IPS-20b (cell line): ENCODE results near the gene CHPF2.

Source experiments
- H3K27ac ChIP-seq: one replicate; pipeline ENCODE4 v1.5.1; 2013; ENCODE audit warnings: low read length
- H3K27me3 ChIP-seq: 2 replicates; pipeline ENCODE4 v1.6.1; 2013; ENCODE audit warnings: mild to moderate bottlenecking, low read length, inconsistent platforms; ENCODE audit not compliant: insufficient read depth
- H3K36me3 ChIP-seq: 2 replicates; pipeline ENCODE4 v1.6.1; 2013; ENCODE audit warnings: low read depth, mild to moderate bottlenecking, inconsistent platforms, low read length, moderate library complexity; ENCODE audit not compliant: insufficient read depth
- H3K4me1 ChIP-seq: 2 replicates; pipeline ENCODE4 v1.6.1; 2013; ENCODE audit warnings: mild to moderate bottlenecking, control low read depth, inconsistent platforms, low read length, moderate library complexity; ENCODE audit not compliant: insufficient read depth
- H3K4me3 ChIP-seq: 2 replicates; pipeline ENCODE4 v1.5.1; 2013; ENCODE audit warnings: mild to moderate bottlenecking, low read length, inconsistent platforms
- H3K9ac ChIP-seq: 2 replicates; pipeline ENCODE4 v1.6.1; 2013; ENCODE audit warnings: low read depth, mild to moderate bottlenecking, inconsistent platforms, low read length, moderate library complexity
- H3K9me3 ChIP-seq: 2 replicates; pipeline ENCODE4 v1.6.1; 2013; ENCODE audit warnings: mild to moderate bottlenecking, low read depth, low read length, inconsistent platforms; ENCODE audit not compliant: insufficient read depth

Gene CHPF2

DNA sequence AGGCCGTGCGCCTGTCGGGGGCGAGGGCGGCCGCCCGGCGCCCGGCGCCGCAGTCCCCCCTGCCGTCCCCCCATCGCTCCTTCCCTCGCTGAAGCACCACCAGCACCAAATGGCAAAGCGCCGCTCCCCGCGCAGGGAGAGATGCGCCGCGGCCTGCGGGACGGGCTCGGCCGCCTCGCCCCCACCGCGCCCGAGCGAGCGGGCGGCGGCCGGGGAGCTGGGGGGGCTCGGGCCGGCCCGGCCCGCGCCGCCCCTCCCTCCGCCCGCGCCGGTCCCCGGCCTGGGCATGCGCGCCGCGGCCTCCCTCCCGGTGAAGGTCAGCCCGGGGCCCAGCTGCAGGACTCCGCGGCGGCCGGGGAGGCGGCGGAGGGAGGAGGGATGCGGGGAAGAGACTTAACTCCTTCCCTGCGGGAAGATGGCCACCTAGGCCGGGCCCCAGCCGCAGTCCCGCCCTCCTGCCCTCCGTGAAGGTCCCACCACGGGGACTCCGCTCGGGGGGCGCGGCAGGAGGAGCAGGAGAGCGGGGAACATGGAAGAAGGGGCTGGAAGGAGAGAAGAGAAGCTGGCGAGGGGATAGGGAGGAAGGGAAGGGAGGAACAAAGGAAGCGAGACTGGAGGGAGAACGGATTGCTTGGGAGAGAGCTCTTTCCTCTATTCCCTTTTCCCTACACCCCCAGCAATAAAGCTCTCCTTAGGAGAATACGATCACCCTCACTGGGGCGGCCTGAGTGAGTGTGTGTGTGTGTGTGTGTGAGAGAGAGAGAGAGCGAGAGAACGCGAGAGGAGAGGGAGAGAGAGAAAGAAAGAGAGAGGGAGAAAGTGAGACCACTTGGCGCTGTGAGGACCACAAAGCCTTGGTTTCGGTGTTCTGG is 19.6 kb downstream of the CHPF2 start:
- Histone ChIP-seq H3K4me1 (peaks cover 22% of the 10 kb centered on the region), H3K9ac (peak overlapping the region; percentile 83), H3K27ac (peak overlapping the region; percentile 76), H3K36me3 (no peaks in the 10 kb centered on the region), H3K4me3 (peak overlapping the region; percentile 85), H3K9me3 (no peaks in the 10 kb centered on the region), H3K27me3 (peaks cover 87% of the 10 kb centered on the region)

DNA sequence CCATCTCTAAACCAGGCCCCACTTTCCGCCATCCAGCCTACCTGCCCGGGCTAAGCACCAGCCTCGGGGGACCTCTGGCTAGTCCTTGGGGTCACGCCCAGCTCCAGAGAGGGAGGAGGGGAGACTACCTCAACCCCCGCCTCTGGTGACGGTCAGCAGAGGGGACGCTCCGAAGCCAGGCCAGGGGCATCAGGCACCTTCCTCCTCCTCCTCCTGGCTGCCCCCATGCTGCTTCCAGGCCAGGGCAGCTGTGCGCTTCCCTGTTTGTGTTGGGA is 20.2 kb downstream of the CHPF2 start:
- H3K9ac ChIP-seq, result peak overlapping the region; percentile 83; the same call in 1 of the 2 replicates
- H3K27me3 ChIP-seq, result peaks cover 82% of the 10 kb centered on the region
- H3K4me3 ChIP-seq, result peak overlapping the region; percentile 85
- H3K9me3 ChIP-seq, result no peaks in the 10 kb centered on the region
- H3K4me1 ChIP-seq, result peaks cover 22% of the 10 kb centered on the region
- H3K36me3 ChIP-seq, result no peaks in the 10 kb centered on the region
- peak overlapping the region; percentile 76 for H3K27ac ChIP-seq

DNA sequence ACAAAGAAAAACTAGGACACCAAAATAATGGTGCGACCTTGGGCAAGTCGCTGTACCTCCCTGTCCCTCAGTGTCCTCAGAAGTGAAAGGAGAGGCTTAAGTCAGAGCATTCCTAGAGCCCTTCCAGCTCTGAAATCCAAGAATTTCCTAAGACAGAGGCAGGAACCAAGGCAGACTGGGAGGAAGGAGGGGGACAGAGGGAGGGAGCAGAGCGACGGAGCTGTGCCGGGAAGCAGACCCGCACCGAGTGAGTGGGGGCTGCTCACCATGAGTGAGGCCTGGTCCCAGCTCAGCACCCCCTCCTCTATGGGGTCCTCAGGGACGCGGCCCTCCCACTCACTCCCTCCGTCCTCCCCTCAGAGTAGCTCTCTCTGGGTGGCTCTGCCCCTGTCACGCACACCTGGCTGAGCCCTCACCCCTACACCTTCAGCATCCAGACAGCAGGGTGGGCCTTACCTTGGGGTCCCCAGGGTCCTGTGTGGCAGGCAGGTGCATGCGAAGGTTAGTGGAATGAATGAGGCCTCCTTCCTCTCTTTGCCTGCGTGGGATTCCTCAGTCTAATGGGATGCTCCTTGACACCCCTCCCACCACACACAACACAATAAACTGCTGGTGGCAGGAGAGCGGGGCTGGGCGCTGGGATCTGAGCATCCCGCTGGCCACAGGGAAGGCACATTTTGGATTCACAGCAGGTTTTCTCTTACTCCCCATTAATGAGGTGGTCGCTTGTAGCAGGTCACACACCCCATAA is 20.9 kb downstream of the CHPF2 start:
- peak overlapping the region; percentile 85 for H3K4me3 ChIP-seq
- no peak overlapping the region; the same call in 1 of the 2 replicates for H3K9ac ChIP-seq
- peaks cover 81% of the 10 kb centered on the region for H3K27me3 ChIP-seq
- H3K9me3 ChIP-seq, result no peaks in the 10 kb centered on the region
- H3K36me3 ChIP-seq, result no peaks in the 10 kb centered on the region
- no peak overlapping the region for H3K27ac ChIP-seq
- peaks cover 22% of the 10 kb centered on the region for H3K4me1 ChIP-seq

DNA sequence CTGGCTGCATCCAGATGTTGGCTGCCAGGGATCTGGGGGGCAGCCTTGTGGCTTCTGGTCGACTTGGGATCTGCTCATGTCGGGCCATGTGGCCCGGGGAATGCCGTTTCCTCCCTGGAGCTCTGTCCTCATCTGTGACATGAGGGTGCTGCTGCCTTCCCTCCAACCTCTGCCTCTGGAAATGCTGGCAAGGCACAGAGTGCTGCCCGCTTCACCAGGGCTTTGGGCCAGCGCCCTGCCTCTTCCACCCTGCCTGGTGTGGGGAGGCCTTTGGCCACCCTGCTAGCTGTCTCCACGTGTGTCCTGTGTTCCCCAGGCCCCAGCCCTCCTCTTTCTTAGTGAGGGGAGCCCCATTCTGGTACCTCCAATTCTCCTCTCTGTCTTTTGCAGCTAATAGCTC is 22.0 kb downstream of the CHPF2 start:
- Histone ChIP-seq H3K9me3 (no peaks in the 10 kb centered on the region), H3K4me1 (peaks cover 22% of the 10 kb centered on the region), H3K4me3 (no peak overlapping the region), H3K9ac (no peak overlapping the region), H3K27ac (no peak overlapping the region), H3K36me3 (no peaks in the 10 kb centered on the region), H3K27me3 (peaks cover 71% of the 10 kb centered on the region)

DNA sequence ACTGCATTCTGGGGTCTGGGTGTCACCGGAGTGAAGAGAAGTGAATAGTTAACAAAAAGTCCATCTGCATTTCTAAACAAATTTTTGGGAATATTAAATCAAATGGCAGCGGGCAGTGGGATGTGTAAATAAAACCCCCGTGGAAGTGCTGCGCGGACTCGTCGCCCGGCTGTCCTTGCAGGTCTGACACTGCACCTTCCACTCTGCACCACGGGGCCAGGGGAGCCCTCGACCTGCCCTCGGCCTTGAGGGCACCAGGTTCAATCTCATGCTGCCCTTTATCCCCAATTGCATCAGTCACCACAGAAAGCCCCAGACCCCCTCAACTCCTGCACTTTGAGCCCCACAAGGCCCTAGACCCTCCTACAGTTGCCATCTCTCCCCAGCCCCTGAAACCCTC is 22.6 kb downstream of the CHPF2 start:
- Histone ChIP-seq H3K9me3 (no peaks in the 10 kb centered on the region), H3K27me3 (peaks cover 65% of the 10 kb centered on the region)

DNA sequence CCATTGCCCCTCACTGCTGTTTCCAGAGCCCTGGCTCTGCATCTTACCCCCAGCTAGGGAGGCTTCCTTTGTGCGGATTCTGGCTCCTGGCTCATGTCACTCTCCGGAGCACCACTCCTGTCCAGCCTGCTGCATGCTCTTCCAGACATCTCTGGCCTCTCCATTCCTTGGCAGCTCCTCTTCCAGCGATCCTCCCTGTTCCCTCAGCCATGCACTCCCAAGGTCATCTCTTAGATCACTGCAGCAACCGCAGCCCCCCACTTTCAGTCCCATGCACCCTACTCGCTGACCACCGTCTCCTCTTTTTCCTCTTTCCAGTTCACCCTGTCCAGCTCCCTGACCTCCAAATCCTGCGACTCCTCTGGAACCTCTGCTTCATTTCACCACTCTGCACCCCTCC is 23.1 kb downstream of the CHPF2 start:
- Histone ChIP-seq H3K27me3 (peaks cover 60% of the 10 kb centered on the region), H3K36me3 (no peaks in the 10 kb centered on the region)

More for the DNA sequence above, 22.6 kb downstream of the CHPF2 start:
- Histone ChIP-seq H3K27ac (no peak overlapping the region), H3K4me1 (peaks cover 19% of the 10 kb centered on the region), H3K36me3 (no peaks in the 10 kb centered on the region), H3K9ac (no peak overlapping the region), H3K4me3 (no peak overlapping the region)

DNA sequence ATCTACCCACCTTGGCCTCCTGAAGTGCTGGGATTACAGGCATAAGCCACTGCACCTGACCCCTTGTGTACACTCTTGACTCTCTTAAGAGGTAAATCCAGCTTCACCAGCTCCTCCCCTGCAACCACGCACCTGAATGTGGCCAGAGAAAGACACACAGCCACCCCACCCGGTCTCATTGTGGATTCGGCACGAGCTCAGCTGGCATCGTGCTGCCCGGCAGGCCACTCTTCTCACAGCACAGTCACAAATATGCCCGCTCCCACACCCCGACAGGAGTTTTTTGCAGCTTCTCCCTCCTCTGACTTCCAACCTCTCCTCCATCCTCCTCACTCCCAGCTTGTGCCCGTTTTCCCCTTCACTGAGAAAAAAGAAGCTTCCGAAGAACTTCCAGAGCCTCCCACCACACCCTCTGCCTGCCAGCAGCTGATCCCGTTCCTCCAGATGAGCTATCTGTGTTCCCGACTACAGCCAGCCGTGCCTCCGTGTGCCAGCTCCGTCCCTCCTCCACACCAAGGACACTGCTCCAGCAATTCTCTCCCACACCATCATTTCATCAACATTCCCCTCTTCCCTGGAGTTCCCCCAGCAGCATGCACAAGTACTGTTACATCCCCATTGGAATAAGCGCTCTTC is 24.2 kb downstream of the CHPF2 start:
- H3K4me3 ChIP-seq, result no peak overlapping the region
- H3K9me3 ChIP-seq, result no peaks in the 10 kb centered on the region
- no peak overlapping the region for H3K27ac ChIP-seq
- no peaks in the 10 kb centered on the region for H3K36me3 ChIP-seq
- peaks cover 56% of the 10 kb centered on the region for H3K27me3 ChIP-seq
- H3K4me1 ChIP-seq, result peaks cover 9% of the 10 kb centered on the region; the same call in 1 of the 2 replicates
- no peak overlapping the region for H3K9ac ChIP-seq

More for the DNA sequence above, 23.1 kb downstream of the CHPF2 start:
- Histone ChIP-seq H3K4me3 (no peak overlapping the region), H3K27ac (no peak overlapping the region), H3K9me3 (no peaks in the 10 kb centered on the region), H3K4me1 (peaks cover 17% of the 10 kb centered on the region), H3K9ac (no peak overlapping the region)

DNA sequence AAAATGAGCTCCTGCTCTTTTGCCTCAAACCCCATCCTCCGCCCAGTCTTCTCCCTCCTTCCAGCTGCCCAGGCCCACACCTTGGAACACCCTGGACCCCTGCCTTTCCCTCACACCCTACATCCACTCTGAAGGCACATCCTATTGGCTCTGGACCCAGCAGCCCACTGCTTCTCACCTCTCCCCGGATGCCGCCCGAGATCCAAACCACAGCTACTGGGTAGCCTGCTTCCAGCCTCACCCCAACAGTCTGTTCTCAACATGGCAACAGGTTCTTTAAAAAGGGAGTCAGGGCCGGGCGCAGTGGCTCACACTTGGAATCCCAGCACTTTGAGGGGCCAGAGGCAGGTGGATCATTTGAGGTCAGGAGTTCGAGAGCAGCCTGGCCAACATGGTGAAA is 25.7 kb downstream of the CHPF2 start:
- no peak overlapping the region for H3K4me3 ChIP-seq
- H3K9ac ChIP-seq, result no peak overlapping the region
- H3K9me3 ChIP-seq, result no peaks in the 10 kb centered on the region
- peaks cover under 1% of the 10 kb centered on the region; the same call in 1 of the 2 replicates for H3K4me1 ChIP-seq
- H3K36me3 ChIP-seq, result no peaks in the 10 kb centered on the region
- H3K27me3 ChIP-seq, result peaks cover 50% of the 10 kb centered on the region
- no peak overlapping the region for H3K27ac ChIP-seq

DNA sequence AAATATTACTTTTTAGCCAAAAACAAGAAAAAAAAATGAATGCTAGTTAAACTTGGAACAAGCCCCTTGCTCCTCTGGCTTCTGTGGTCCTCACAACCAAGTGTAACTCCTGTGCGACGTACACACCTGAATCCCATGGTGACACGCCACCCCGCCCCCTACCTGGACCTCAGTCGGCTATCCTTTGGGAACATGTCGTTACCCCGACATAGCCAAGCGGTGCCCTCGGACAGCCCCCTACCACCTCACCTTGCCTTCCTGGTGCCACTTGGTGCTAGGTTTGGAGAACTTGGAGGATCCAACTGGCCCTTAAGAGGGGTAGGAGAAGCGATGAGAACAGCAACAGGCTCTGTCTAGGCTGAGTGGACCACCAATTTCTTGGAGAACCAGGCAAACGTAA is 28.2 kb downstream of the CHPF2 start:
- Histone ChIP-seq H3K4me1 (no peaks in the 10 kb centered on the region), H3K27me3 (peaks cover 26% of the 10 kb centered on the region), H3K4me3 (no peak overlapping the region), H3K9ac (no peak overlapping the region), H3K27ac (no peak overlapping the region), H3K36me3 (no peaks in the 10 kb centered on the region), H3K9me3 (no peaks in the 10 kb centered on the region)

DNA sequence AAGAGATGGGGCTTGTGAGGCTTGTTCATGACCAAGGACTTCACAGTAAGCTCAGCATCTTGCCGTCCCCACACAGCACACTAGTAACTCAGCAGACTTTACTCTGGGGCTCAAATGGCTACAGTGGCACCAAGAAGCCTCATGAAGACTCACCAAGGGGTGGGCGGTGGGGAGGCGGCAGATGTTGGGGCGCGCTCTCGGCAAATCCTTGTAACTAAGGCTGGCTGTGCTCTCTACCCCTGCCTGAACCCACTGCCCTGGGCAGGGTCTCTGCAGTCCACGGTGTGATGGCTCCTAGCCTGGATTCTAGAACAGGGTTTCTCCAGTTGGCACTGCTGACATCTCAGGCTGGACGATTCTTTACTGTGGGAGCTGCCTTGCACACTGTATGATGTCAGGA is 28.6 kb downstream of the CHPF2 start:
- H3K36me3 ChIP-seq, result no peaks in the 10 kb centered on the region
- H3K4me1 ChIP-seq, result no peaks in the 10 kb centered on the region
- H3K27me3 ChIP-seq, result peaks cover 25% of the 10 kb centered on the region
- H3K27ac ChIP-seq, result no peak overlapping the region
- no peak overlapping the region for H3K4me3 ChIP-seq
- H3K9ac ChIP-seq, result no peak overlapping the region
- H3K9me3 ChIP-seq, result no peaks in the 10 kb centered on the region

DNA sequence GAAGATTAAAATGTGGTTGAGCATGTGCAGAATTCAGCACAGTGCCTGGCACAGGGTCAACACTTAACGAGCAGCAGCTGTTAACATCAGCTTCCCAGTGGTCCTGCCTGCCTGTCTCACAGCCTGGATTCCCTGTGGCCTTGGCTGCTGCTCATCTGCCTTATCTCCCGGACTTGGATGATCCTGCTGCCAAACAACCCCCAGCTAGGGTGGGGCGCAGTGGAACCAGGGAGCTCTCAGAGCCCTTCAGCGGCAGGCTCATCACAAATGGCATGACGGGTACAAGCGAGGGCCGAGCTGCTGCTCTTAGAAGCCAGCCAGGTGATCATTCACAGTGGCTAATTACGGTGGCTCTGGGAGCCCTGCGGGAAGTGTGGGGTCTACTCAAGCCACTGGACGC is 29.2 kb downstream of the CHPF2 start:
- Histone ChIP-seq H3K36me3 (no peaks in the 10 kb centered on the region), H3K4me1 (no peaks in the 10 kb centered on the region), H3K27ac (no peak overlapping the region), H3K9ac (no peak overlapping the region), H3K27me3 (peaks cover 22% of the 10 kb centered on the region), H3K9me3 (no peaks in the 10 kb centered on the region), H3K4me3 (no peak overlapping the region)
